Fibroblast of villous mesenchyme (primary cell): ENCODE results near the gene AKAP6. TPM values are rescaled to one million over a fixed set of nuclear protein-coding genes. Genes with fewer than 3 reads are reported as not detected.

ENCODE experiments used
- DNase-seq: peaks from one replicate; pipeline ENCODE4 v3.0.0-alpha.2; 2010; ENCODE audit warnings: low read depth
- H3K4me3 ChIP-seq: 2 replicates; pipeline ENCODE4 v1.5.1; 2011; ENCODE audit warnings: low read depth, mild to moderate bottlenecking, low read length
- CTCF ChIP-seq: IDR thresholded peaks from 2 replicates; pipeline ENCODE4 v1.5.1; 2012; ENCODE audit warnings: low read depth, mild to moderate bottlenecking, low read length; ENCODE audit not compliant: insufficient read depth
- total RNA-seq: library from RNA; depleted of rRNA; stranded (reverse); fragments of >200 nt; gene quantifications from 2 replicates; pipeline ENCODE4 v1.2.3, GENCODE V29; 2012

AKAP6 gene
- total RNA-seq, 1 donor = 3.9 TPM

GRCh38 chr14:32375663-32376062, 46.6 kb downstream of the AKAP6 start:
- no peak for DNase-seq
- no peak overlapping the region for H3K4me3 ChIP-seq
- TF ChIP-seq CTCF = no peak

GRCh38 chr14:32377046-32377646, 48.0 kb downstream of the AKAP6 start:
- H3K4me3 ChIP-seq = no peak overlapping the region
- no peak for DNase-seq
- TF ChIP-seq CTCF = no peak

DNA sequence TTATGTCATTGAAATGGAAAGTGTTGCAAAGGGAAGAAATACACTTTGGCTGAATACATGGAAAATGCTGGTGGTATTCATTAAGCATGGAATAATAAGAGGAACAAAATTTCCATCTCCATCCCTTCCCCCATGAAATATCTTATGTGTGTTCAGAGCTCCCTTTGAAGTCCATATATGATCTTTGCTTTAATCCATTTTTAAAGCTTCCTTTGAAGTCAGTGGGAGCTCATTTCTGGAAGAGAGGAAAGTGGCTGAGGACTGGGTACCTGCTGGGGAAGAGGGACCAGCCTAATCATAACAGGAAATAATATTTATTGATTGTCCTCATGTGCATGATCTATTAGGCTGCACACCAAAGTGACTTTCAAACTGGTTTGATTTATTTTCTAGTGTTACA, 49.2 kb downstream of the AKAP6 start:
- no peak overlapping the region for H3K4me3 ChIP-seq
- DNase-seq = no peak
- TF ChIP-seq CTCF = no peak

DNA sequence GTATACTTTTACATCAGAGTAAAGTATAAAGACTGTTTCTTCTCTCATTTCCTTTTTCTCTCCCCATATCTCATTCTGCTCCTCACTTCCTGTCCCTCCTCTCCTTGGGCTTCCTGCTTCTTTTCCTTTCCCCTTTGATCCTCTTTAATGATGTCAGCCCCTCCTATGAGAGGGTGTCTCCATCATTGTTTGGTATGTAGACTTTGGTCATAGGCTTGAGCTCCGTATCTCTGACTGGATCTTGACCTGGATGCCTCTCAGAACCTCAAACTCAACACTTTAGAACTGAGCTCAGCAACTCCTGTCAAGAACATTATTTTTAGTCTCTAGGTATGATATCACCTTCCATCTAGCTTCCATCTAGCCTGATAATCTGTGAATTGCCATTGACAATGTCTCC, 50.3 kb downstream of the AKAP6 start:
- DNase-seq = no peak

GRCh38 chr14:32381869-32382268, 52.8 kb downstream of the AKAP6 start:
- no peak for TF ChIP-seq CTCF
- DNase-seq = no peak
- H3K4me3 ChIP-seq = no peak overlapping the region

More for the DNA sequence above, 50.3 kb downstream of the AKAP6 start:
- TF ChIP-seq CTCF = no peak
- H3K4me3 ChIP-seq = no peak overlapping the region

DNA sequence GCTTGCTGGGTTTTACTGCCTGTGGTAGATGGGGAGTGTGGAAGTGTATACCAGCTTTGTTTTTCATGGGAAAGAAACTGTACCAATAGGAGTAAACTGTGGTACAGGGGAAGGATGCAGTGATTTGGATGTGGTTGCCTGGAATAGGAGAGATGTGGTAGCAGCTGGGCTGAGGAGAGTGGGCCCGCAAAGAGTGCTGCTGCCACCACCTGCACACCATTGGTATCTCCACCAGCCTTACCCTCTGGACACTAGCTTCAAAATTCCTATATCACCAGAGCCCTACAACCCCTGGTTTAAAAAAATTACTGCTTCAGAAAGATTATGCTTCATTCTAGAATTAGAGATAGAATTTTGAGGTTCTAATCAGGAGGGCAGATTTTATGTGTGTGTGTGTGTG, 53.6 kb downstream of the AKAP6 start:
- peak; percentile 42 for TF ChIP-seq CTCF
- no peak for DNase-seq
- no peak overlapping the region for H3K4me3 ChIP-seq
